Parathyroid adenoma (tissue), 2 donors: ENCODE results near the gene ARHGEF28.
A peak's percentile ranks its signal among the peaks of the same experiment; 100 is the strongest.

Experiments
- H2AFZ ChIP-seq: fragments of 300-600 bp; sonication (generic); one replicate; pipeline ENCODE4 v1.7.0; 2017; ENCODE audit warnings: antibody characterized with exemption, mild to moderate bottlenecking
- H3K27ac ChIP-seq: fragments of 300-600 bp; sonication (generic); one replicate; pipeline ENCODE4 v1.7.0; 2017
- H3K27me3 ChIP-seq: fragments of 300-600 bp; sonication (generic); one replicate; pipeline ENCODE4 v1.7.0; 2017; ENCODE audit warnings: low read length; ENCODE audit not compliant: control insufficient read depth, insufficient read depth
- H3K36me3 ChIP-seq: fragments of 300-600 bp; sonication (generic); one replicate; pipeline ENCODE4 v1.7.0; 2017; ENCODE audit warnings: low read length; ENCODE audit not compliant: control insufficient read depth, insufficient read depth
- H3K4me1 ChIP-seq: fragments of 300-600 bp; sonication (generic); one replicate; pipeline ENCODE4 v1.7.0; 2017; ENCODE audit warnings: control low read depth
- H3K4me2 ChIP-seq: fragments of 300-600 bp; sonication (generic); one replicate; pipeline ENCODE4 v1.7.0; 2017; ENCODE audit warnings: low read length
- H3K4me3 ChIP-seq: fragments of 300-600 bp; sonication (generic); one replicate; pipeline ENCODE4 v1.7.0; 2017; ENCODE audit warnings: low read depth, low read length
- H3K79me2 ChIP-seq: fragments of 300-600 bp; sonication (generic); one replicate; pipeline ENCODE4 v1.7.0; 2017; ENCODE audit warnings: control low read depth
- H3K9ac ChIP-seq: fragments of 300-600 bp; sonication (generic); one replicate; pipeline ENCODE4 v1.7.0; 2017; ENCODE audit warnings: mild to moderate bottlenecking
- H3K9me3 ChIP-seq: fragments of 300-600 bp; sonication (generic); one replicate; pipeline ENCODE4 v1.7.0; 2017; ENCODE audit warnings: low read length; ENCODE audit not compliant: control insufficient read depth
- TF ChIP-seq, protein P1 (sequence below): fragments of 300-600 bp; sonication (generic); IDR thresholded peaks from one replicate; pipeline ENCODE4 v1.7.0; 2017; ENCODE audit warnings: antibody characterized with exemption, mild to moderate bottlenecking
- donor health status: primary hyperparathyroidism.

Gene ARHGEF28

DNA sequence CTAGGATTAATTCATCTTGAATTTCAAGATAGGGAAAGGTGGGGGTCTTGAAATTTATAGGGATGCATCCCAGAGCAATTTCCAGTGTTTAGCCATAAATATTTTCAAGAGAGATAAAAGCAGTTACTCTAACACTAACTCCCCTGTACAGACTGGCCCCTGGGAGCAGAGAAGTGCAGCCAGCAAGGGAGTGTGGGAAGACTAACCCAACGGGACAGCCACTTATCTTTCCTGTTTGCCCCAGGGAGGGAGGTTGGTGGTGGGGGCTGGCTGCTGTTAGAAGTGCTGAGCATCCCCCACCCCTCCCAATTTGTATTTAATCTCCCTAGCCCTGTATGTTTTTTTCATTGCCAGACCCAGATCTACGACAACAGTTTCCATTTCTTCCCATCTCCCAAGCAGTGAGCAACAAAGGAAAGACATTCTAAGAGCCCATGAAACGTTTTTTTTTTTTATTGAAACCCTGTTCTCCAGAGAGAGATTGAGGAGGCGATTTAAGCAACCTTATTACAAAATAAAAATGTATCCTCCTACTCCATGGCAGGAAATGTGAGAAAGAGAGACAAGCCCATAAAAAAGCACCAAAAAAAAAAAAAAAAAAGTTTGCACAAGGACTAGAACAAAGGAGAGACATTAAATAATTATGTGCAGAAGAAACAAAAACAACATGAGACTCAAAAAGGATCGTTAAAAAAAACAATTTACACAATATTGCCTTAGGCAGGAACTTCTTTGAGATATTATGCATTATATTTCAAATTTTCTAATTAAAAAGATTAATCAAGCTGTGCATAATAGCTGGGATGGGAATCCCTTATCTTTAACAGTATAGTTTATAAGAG is 343.4 kb downstream of the ARHGEF28 start:
- Histone ChIP-seq H2AFZ (no peak overlapping the region), H3K4me2 (peak overlapping the region; percentile 33), H3K27ac (no peak overlapping the region), H3K4me3 (no peak overlapping the region), H3K27me3 (no peaks in the 10 kb centered on the region), H3K4me1 (no peaks in the 10 kb centered on the region), H3K9me3 (no peaks in the 10 kb centered on the region), H3K9ac (no peak overlapping the region), H3K36me3 (no peaks in the 10 kb centered on the region), H3K79me2 (no peaks in the 10 kb centered on the region)
- TF ChIP-seq, protein P1, sequence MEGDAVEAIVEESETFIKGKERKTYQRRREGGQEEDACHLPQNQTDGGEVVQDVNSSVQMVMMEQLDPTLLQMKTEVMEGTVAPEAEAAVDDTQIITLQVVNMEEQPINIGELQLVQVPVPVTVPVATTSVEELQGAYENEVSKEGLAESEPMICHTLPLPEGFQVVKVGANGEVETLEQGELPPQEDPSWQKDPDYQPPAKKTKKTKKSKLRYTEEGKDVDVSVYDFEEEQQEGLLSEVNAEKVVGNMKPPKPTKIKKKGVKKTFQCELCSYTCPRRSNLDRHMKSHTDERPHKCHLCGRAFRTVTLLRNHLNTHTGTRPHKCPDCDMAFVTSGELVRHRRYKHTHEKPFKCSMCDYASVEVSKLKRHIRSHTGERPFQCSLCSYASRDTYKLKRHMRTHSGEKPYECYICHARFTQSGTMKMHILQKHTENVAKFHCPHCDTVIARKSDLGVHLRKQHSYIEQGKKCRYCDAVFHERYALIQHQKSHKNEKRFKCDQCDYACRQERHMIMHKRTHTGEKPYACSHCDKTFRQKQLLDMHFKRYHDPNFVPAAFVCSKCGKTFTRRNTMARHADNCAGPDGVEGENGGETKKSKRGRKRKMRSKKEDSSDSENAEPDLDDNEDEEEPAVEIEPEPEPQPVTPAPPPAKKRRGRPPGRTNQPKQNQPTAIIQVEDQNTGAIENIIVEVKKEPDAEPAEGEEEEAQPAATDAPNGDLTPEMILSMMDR, result no peak

DNA sequence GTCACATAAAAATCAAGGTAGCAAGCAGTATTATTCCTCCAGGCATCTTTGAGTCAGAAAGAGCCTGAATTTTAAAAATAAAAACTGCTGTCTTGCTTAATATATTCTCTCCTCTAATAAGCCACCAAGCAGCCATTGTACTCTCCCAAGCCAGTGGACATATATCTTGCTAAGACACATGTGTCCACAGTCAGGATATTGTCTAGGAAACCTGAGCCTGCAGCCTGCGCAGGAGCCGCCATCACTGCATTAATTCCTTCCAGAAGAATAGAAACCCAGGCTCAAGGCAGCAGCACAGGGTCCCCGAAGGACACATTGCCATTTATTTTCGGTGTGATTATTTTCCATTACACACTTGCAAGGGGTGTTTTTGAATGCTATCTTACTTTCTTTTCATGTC is 345.3 kb downstream of the ARHGEF28 start:
- H3K36me3 ChIP-seq, result no peaks in the 10 kb centered on the region
- no peak overlapping the region for H3K9ac ChIP-seq

DNA sequence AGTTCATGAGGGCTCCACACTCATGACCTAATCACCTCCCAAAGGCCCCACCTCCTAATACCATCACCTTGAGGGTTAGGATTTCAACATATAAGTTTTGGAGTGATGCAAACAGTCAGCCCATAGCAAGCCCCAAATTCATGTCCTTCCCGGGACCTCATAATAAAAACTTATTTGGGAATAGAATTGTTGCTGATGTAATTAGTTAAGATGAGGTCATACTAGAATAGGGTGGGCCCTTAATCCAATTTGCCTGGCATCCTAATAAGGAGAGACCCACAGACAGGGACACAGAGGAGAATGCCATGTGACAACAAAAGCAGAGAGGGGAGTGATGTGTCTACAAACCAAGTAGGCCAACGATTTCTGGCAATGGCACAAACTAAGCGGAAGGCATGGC is 347.1 kb downstream of the ARHGEF28 start:
- no peaks in the 10 kb centered on the region for H3K36me3 ChIP-seq
- H3K4me1 ChIP-seq, result no peaks in the 10 kb centered on the region
- H3K9me3 ChIP-seq, result no peaks in the 10 kb centered on the region
- H2AFZ ChIP-seq, result no peak overlapping the region
- TF ChIP-seq, protein P1, result no peak
- H3K4me3 ChIP-seq, result no peak overlapping the region
- no peaks in the 10 kb centered on the region for H3K79me2 ChIP-seq
- no peak overlapping the region for H3K9ac ChIP-seq
- no peak overlapping the region for H3K27ac ChIP-seq
- no peak overlapping the region for H3K4me2 ChIP-seq
- H3K27me3 ChIP-seq, result no peaks in the 10 kb centered on the region

More for the DNA sequence above, 345.3 kb downstream of the ARHGEF28 start:
- no peaks in the 10 kb centered on the region for H3K27me3 ChIP-seq
- no peaks in the 10 kb centered on the region for H3K9me3 ChIP-seq
- no peak overlapping the region for H3K4me3 ChIP-seq
- H3K27ac ChIP-seq, result no peak overlapping the region
- H2AFZ ChIP-seq, result no peak overlapping the region
- TF ChIP-seq, protein P1, result no peak
- H3K4me1 ChIP-seq, result no peaks in the 10 kb centered on the region
- H3K4me2 ChIP-seq, result no peak overlapping the region
- no peaks in the 10 kb centered on the region for H3K79me2 ChIP-seq

DNA sequence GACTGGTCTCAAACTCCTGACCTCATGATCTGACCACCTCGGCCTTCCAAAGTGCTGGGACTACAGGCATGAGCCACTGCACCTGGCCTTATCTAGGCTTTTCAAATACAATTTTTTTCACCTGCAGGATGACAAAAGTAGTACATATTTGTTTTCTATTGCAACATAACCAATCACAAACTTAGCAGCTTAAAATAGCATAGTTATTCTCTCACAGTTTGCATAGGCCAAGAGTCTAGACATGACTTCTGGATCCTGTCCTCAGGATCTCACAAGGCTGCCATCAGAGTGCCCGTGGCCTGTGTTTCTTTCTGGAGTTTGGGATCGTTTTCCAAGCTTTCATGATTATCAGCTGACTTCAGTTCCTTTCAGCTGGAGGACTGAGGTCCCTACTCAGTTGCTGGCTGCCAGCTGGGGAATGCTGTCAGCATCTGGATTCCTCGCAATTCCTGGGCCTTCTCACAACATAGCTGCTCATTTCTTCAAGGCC is 348.9 kb downstream of the ARHGEF28 start:
- no peak overlapping the region for H2AFZ ChIP-seq
- H3K36me3 ChIP-seq, result no peaks in the 10 kb centered on the region
- no peak overlapping the region for H3K4me3 ChIP-seq
- H3K9me3 ChIP-seq, result no peaks in the 10 kb centered on the region
- no peak overlapping the region for H3K4me2 ChIP-seq
- TF ChIP-seq, protein P1, result no peak
- no peak overlapping the region for H3K9ac ChIP-seq
- no peaks in the 10 kb centered on the region for H3K79me2 ChIP-seq
- no peaks in the 10 kb centered on the region for H3K4me1 ChIP-seq
- H3K27me3 ChIP-seq, result no peaks in the 10 kb centered on the region
- H3K27ac ChIP-seq, result no peak overlapping the region

DNA sequence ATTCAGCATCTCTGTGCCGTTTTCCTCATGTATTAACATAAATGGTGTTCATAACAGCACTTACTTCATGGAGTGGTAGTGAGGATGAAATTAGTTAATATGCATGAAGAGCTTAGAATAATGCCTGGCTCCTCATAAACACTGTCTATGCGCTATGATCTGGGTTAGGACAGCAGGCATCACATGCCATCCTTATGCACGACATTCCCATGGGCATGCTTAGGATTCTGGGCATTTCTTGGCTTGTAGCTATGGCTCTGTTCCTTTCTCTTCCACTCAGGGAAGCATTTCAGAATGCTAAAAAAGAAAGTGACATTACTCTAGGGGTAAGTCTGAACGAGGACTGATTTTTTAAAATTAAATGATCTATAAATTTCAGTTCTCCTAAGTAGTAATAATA is 349.8 kb downstream of the ARHGEF28 start:
- Histone ChIP-seq H3K27me3 (no peaks in the 10 kb centered on the region), H3K4me1 (no peaks in the 10 kb centered on the region), H3K27ac (no peak overlapping the region), H3K9ac (no peak overlapping the region), H3K9me3 (no peaks in the 10 kb centered on the region), H3K4me3 (no peak overlapping the region), H3K79me2 (no peaks in the 10 kb centered on the region), H3K36me3 (no peaks in the 10 kb centered on the region), H2AFZ (no peak overlapping the region), H3K4me2 (no peak overlapping the region)
- TF ChIP-seq, protein P1, result no peak
